ENCODE data around the gene GRIK4. TPM values are rescaled to one million over a fixed set of nuclear protein-coding genes. Genes with fewer than 3 reads are reported as not detected.

GRIK4 gene
- total RNA-seq, 1 donor from 2014 or later, result 2.2 TPM

GRCh38 chr11:120511820-120512738 is 531 bp downstream of the GRIK4 start:
- no peak overlapping the region for H3K4me3 ChIP-seq (ENCODE audit: insufficient read depth, low read depth, low read length)
- peaks cover 51% of the 10 kb centered on the region for H3K27me3 Mint-ChIP-seq (ENCODE audit: low read depth, unreplicated experiment)
- peak overlapping the region; percentile 80 for H3K4me2 ChIP-seq (ENCODE audit: low read length)
- peak overlapping the region; percentile 64 for H3K4me3 Mint-ChIP-seq (ENCODE audit: unreplicated experiment)
- no peak overlapping the region for H2AFZ ChIP-seq (ENCODE audit: low read depth, low read length)
- H3K27me3 ChIP-seq (ENCODE audit: insufficient read depth, low read length), result peaks cover 10% of the 10 kb centered on the region
- no peaks in the 10 kb centered on the region for H3K36me3 Mint-ChIP-seq (ENCODE audit: low read depth, unreplicated experiment)
- no peaks in the 10 kb centered on the region for H3K9me3 ChIP-seq (ENCODE audit: insufficient read depth, low read depth, low read length)
- DNase-seq (ENCODE audit: low read depth) (no peak), FAIRE-seq (no peak)
- no peaks in the 10 kb centered on the region for H3K9me3 Mint-ChIP-seq (ENCODE audit: unreplicated experiment)
- TF ChIP-seq EZH2 (IDR thresholded peaks at IDR 0.05; ENCODE audit: insufficient read depth, low read length) (peak; percentile 1), CTCF (IDR thresholded peaks at IDR 0.05; ENCODE audit: insufficient read depth, low read depth, low read length) (no peak)
- H3K4me1 ChIP-seq (ENCODE audit: insufficient read depth, low read length), result peaks cover 2% of the 10 kb centered on the region
- H4K20me1 ChIP-seq (ENCODE audit: insufficient read depth, low read length), result no peaks in the 10 kb centered on the region
- no peak overlapping the region for H3K9ac ChIP-seq (ENCODE audit: low read length)
- no peak overlapping the region for H3K27ac ChIP-seq (ENCODE audit: low read depth, low read length)
- H3K79me2 ChIP-seq (ENCODE audit: insufficient read depth, low read length), result no peaks in the 10 kb centered on the region
- no peak overlapping the region for H3K27ac Mint-ChIP-seq (ENCODE audit: unreplicated experiment)
- no peaks in the 10 kb centered on the region for H3K36me3 ChIP-seq (ENCODE audit: insufficient read depth, low read length)
- H3K4me1 Mint-ChIP-seq (ENCODE audit: low read depth, unreplicated experiment), result peaks cover 5% of the 10 kb centered on the region

- DNase-seq (ENCODE audit: low read depth), result no peak
- peaks cover 13% of the 10 kb centered on the region for H3K4me1 Mint-ChIP-seq (ENCODE audit: low read depth, unreplicated experiment)
Observed at GRCh38 chr11:120512739-120513435, 1.3 kb downstream of the GRIK4 start.

More at GRCh38 chr11:120512739-120513435, 1.3 kb downstream of the GRIK4 start:
- Histone ChIP-seq H3K36me3 (ENCODE audit: insufficient read depth, low read length) (no peaks in the 10 kb centered on the region), H3K4me2 (ENCODE audit: low read length) (no peak overlapping the region), H3K79me2 (ENCODE audit: insufficient read depth, low read length) (no peaks in the 10 kb centered on the region), H3K9ac (ENCODE audit: low read length) (no peak overlapping the region), H3K4me1 (ENCODE audit: insufficient read depth, low read length) (peaks cover 8% of the 10 kb centered on the region), H3K27ac (ENCODE audit: low read depth, low read length) (no peak overlapping the region), H2AFZ (ENCODE audit: low read depth, low read length) (no peak overlapping the region), H3K9me3 (ENCODE audit: insufficient read depth, low read depth, low read length) (no peaks in the 10 kb centered on the region), H4K20me1 (ENCODE audit: insufficient read depth, low read length) (no peaks in the 10 kb centered on the region), H3K4me3 (ENCODE audit: insufficient read depth, low read depth, low read length) (no peak overlapping the region), H3K27me3 (ENCODE audit: insufficient read depth, low read length) (peaks cover 10% of the 10 kb centered on the region)
- Mint-ChIP-seq H3K4me3 (ENCODE audit: unreplicated experiment) (peak overlapping the region; percentile 67), H3K27me3 (ENCODE audit: low read depth, unreplicated experiment) (peaks cover 50% of the 10 kb centered on the region), H3K27ac (ENCODE audit: unreplicated experiment) (no peak overlapping the region), H3K9me3 (ENCODE audit: unreplicated experiment) (no peaks in the 10 kb centered on the region), H3K36me3 (ENCODE audit: low read depth, unreplicated experiment) (no peaks in the 10 kb centered on the region)
- no peak for FAIRE-seq
- no peak for TF ChIP-seq EZH2 (IDR thresholded peaks at IDR 0.05; ENCODE audit: insufficient read depth, low read length)
- TF ChIP-seq CTCF (IDR thresholded peaks at IDR 0.05; ENCODE audit: insufficient read depth, low read depth, low read length), result no peak
